Measurements from ENCODE around the gene MPI.

DNA sequence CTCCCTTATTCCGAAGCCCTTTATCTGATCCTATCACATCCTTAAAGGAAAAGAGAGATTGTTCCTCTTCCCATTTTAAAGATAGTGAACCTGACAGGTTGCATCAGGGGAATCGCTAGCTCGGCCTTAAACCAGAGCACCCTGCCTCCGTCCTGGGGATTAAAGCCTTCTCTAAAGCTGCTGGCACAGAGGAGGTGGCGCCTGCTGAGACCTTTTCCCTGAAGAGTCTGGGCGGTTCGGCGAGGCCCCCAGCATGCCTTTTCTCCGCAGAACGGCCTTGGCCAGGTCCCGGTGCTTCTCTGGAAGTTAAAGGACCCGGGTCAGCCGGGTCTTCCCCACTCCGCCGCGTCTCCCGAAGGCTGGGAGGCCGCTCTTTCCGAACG is 16.2 kb downstream of the MPI start:
- TF ChIP-seq, protein P1, sequence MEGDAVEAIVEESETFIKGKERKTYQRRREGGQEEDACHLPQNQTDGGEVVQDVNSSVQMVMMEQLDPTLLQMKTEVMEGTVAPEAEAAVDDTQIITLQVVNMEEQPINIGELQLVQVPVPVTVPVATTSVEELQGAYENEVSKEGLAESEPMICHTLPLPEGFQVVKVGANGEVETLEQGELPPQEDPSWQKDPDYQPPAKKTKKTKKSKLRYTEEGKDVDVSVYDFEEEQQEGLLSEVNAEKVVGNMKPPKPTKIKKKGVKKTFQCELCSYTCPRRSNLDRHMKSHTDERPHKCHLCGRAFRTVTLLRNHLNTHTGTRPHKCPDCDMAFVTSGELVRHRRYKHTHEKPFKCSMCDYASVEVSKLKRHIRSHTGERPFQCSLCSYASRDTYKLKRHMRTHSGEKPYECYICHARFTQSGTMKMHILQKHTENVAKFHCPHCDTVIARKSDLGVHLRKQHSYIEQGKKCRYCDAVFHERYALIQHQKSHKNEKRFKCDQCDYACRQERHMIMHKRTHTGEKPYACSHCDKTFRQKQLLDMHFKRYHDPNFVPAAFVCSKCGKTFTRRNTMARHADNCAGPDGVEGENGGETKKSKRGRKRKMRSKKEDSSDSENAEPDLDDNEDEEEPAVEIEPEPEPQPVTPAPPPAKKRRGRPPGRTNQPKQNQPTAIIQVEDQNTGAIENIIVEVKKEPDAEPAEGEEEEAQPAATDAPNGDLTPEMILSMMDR (conservative IDR thresholded peaks at IDR 0.05 in 1 of 2, IDR thresholded peaks at IDR 0.05 in 1 of 2; ENCODE audit: extremely low read depth in 1 of 2, insufficient read depth in 1 of 2, low read depth in 1 of 2, low read length in 2 of 2), result no peak
- TF ChIP-seq EZH2 (IDR thresholded peaks at IDR 0.05; ENCODE audit: borderline replicate concordance, low read length), result no peak
